HG03354 (cell line): ENCODE data around the gene ZHX3.

Experiments
- ATAC-seq: cut with Tn5 transposase; IDR thresholded peaks from one replicate; pipeline ENCODE4 v1.9.1; 2021; ENCODE audit warnings: mild to moderate bottlenecking; ENCODE audit not compliant: unreplicated experiment, poor library complexity, severe bottlenecking

Gene ZHX3

GRCh38 chr20:41203660-41204059 is 113.9 kb downstream of the ZHX3 start:
- ATAC-seq = no peak

- no peak for ATAC-seq
These were observed 115.1 kb downstream of the ZHX3 start for GRCh38 chr20:41202426-41202825.

GRCh38 chr20:41201760-41202159 is 115.8 kb downstream of the ZHX3 start:
- no peak for ATAC-seq

- no peak for ATAC-seq
These were observed 116.9 kb downstream of the ZHX3 start for GRCh38 chr20:41200446-41201202.

GRCh38 chr20:41198443-41198842 is 119.1 kb downstream of the ZHX3 start:
- no peak for ATAC-seq

- ATAC-seq = no peak
These were observed 120.8 kb downstream of the ZHX3 start for GRCh38 chr20:41196653-41197225.

GRCh38 chr20:41192575-41192974 is 125.0 kb downstream of the ZHX3 start:
- no peak for ATAC-seq

GRCh38 chr20:41191562-41192500 is 125.7 kb downstream of the ZHX3 start:
- no peak for ATAC-seq

- ATAC-seq = no peak
These were observed 129.9 kb downstream of the ZHX3 start for GRCh38 chr20:41187668-41188067.

- no peak for ATAC-seq
These were observed 132.3 kb downstream of the ZHX3 start for GRCh38 chr20:41185013-41185757.

GRCh38 chr20:41183831-41184230 is 133.7 kb downstream of the ZHX3 start:
- no peak for ATAC-seq

GRCh38 chr20:41183391-41183790 is 134.1 kb downstream of the ZHX3 start:
- no peak for ATAC-seq

GRCh38 chr20:41182296-41183212 is 135.0 kb downstream of the ZHX3 start:
- no peak for ATAC-seq

GRCh38 chr20:41181567-41181966 is 136.0 kb downstream of the ZHX3 start:
- no peak for ATAC-seq

- no peak for ATAC-seq
These were observed 136.8 kb downstream of the ZHX3 start for GRCh38 chr20:41180599-41181333.

GRCh38 chr20:41179961-41180360 is 137.6 kb downstream of the ZHX3 start:
- ATAC-seq = no peak

GRCh38 chr20:41178904-41179432 is 138.6 kb downstream of the ZHX3 start:
- no peak for ATAC-seq

GRCh38 chr20:41178495-41178894 is 139.0 kb downstream of the ZHX3 start:
- ATAC-seq = no peak
